ENCODE data around the gene RNF168. TPM values are rescaled to one million over a fixed set of nuclear protein-coding genes. Genes with fewer than 3 reads are reported as not detected.
A peak's percentile ranks its signal among the peaks of the same experiment; 100 is the strongest.
"Not testable (repeated sequence)": the region's sequence is repeated elsewhere in the genome, so short reads cannot be mapped to it uniquely, and the experiment has no call there.

Gene RNF168
- total and polyA plus RNA-seq, 2 experiments from 2014 or later = 12.3 to 14.2 TPM

- WGBS, 2 experiments (ENCODE audit: low coverage in 1 of 2, low lambda C conversion rate in 2 of 2, missing lambda C conversion rate in 2 of 2) = 90 to 100% methylated on average over 1 of the region's 1 CpG
- no peaks in the 10 kb centered on the region for H3K9me2 ChIP-seq (ENCODE audit: insufficient read depth)
- H3K4me1 ChIP-seq (ENCODE audit: insufficient read depth) = peaks cover 6% of the 10 kb centered on the region; the same call in 1 of the 2 replicates
- no peak overlapping the region for H3K9ac ChIP-seq
- H3K4me2 ChIP-seq (ENCODE audit: unreplicated experiment) = no peak overlapping the region
- no peak overlapping the region for H3K4me3 ChIP-seq
- no peak for TF ChIP-seq EZH2phosphoT487 (IDR thresholded peaks at IDR 0.05; ENCODE audit: insufficient read depth, low read depth)
- no peak for TF ChIP-seq EZH2 (IDR thresholded peaks at IDR 0.05; ENCODE audit: insufficient read depth, poor library complexity, severe bottlenecking)
- no peaks in the 10 kb centered on the region for H4K20me1 ChIP-seq (ENCODE audit: insufficient read depth)
- H3K9me3 ChIP-seq (ENCODE audit: low read depth) = no peaks in the 10 kb centered on the region
- H3F3A ChIP-seq (ENCODE audit: insufficient read depth) = no peaks in the 10 kb centered on the region
- DNase-seq = no peak
- in situ Hi-C loops (cut with MboI) = loop anchor here (25.0 kb wide), 1 partner anchor 452 kb away; no protein-coding TSS in a partner anchor
- no peak overlapping the region for H3K27ac ChIP-seq
- no peaks in the 10 kb centered on the region for H3K79me2 ChIP-seq (ENCODE audit: insufficient read depth)
- no peaks in the 10 kb centered on the region for H3K27me3 ChIP-seq (replicated peaks; ENCODE audit: insufficient read depth)
- no peak overlapping the region for H2AFZ ChIP-seq
- no peaks in the 10 kb centered on the region for H3K36me3 ChIP-seq (ENCODE audit: low read depth)
Observed at GRCh38 chr3:196514350-196514716, 10.8 kb upstream of the RNF168 start.

DNA sequence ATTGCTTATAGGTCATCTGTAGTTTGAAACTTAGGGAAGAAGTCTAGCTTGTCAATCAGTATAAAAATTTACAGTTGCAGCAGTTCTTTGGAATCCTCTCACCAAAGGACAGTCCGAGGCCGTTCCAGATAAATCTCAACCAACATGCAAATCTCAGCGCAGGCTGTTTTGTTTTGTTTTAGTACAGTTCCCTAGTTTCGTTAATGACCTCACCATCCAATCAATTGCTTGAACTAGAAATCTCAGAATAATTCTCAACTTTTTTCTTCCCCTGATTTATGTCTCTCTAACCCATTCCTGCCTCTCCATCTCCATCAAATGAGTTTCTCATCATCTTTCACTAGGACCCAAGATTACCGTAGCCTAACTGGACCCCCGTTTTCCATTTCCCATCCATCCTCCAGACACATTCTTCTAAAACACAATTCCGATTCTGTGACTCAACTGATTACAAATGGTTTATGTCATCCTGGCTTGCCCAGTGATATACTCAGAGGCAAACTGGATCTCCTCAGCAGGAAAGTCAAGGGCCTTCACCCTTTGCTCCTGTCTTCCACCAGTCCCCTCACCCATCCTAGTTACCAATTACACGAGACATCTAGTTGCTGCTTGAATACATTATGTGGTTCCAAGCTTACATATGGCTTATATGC lies 10.3 kb upstream of the RNF168 start:
- no peaks in the 10 kb centered on the region for H3K79me2 ChIP-seq (ENCODE audit: insufficient read depth)
- DNase-seq = peak; percentile 69
- no peak overlapping the region for H3K4me3 ChIP-seq
- peaks cover 6% of the 10 kb centered on the region; the same call in 1 of the 2 replicates for H3K4me1 ChIP-seq (ENCODE audit: insufficient read depth)
- no peaks in the 10 kb centered on the region for H3K9me2 ChIP-seq (ENCODE audit: insufficient read depth)
- H3F3A ChIP-seq (ENCODE audit: insufficient read depth) = no peaks in the 10 kb centered on the region
- WGBS, 2 experiments (ENCODE audit: low coverage in 1 of 2, low lambda C conversion rate in 2 of 2, missing lambda C conversion rate in 2 of 2) = 79% methylated on average over 8 of the region's 8 CpGs
- no peak for TF ChIP-seq EZH2phosphoT487 (IDR thresholded peaks at IDR 0.05; ENCODE audit: insufficient read depth, low read depth)
- no peak for TF ChIP-seq EZH2 (IDR thresholded peaks at IDR 0.05; ENCODE audit: insufficient read depth, poor library complexity, severe bottlenecking)
- no peaks in the 10 kb centered on the region for H3K27me3 ChIP-seq (replicated peaks; ENCODE audit: insufficient read depth)
- H3K9ac ChIP-seq = no peak overlapping the region
- no peaks in the 10 kb centered on the region for H4K20me1 ChIP-seq (ENCODE audit: insufficient read depth)
- H3K4me2 ChIP-seq (ENCODE audit: unreplicated experiment) = no peak overlapping the region
- in situ Hi-C loops (cut with MboI) = loop anchor here (25.0 kb wide), 1 partner anchor 452 kb away; no protein-coding TSS in a partner anchor
- no peak overlapping the region for H3K27ac ChIP-seq
- H2AFZ ChIP-seq = no peak overlapping the region
- H3K9me3 ChIP-seq (ENCODE audit: low read depth) = no peaks in the 10 kb centered on the region
- H3K36me3 ChIP-seq (ENCODE audit: low read depth) = no peaks in the 10 kb centered on the region

DNA sequence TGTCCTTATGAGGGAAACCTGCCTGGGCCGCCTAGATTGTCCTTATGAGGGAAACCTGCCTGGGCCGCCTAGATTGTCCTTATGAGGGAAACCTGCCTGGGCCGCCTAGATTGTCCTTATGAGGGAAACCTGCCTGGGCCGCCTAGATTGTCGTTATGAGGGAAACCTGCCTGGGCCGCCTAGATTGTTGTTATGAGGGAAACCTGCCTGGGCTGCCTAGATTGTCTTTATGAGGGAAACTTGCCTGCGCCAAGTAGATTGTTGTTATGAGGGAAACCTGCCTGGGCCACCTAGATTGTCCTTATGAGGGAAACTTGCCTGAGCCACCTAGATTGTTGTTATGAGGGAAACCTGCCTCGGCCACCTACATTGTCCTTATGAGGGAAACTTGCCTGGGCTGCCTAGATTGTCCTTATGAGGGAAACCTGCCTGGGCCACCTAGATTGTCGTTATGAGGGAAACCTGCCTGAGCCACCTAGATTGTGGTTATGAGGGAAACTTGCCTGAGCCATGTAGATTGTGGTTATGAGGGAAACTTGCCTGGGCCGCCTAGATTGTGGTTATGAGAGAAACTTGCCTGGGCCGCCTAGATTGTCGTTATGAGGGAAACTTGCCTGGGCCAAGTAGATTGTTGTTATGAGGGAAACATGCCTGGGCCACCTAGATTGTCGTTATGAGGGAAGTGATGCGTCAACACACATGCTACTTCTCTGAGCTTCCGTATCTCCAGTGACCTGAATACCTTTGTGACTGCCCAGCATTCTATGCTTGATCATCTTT lies 8.3 kb upstream of the RNF168 start:
- H3F3A ChIP-seq (ENCODE audit: insufficient read depth); H4K20me1 ChIP-seq (ENCODE audit: insufficient read depth); H3K9me2 ChIP-seq (ENCODE audit: insufficient read depth); H3K9ac ChIP-seq; H3K4me2 ChIP-seq (ENCODE audit: unreplicated experiment); H3K4me3 ChIP-seq; DNase-seq; H2AFZ ChIP-seq; H3K9me3 ChIP-seq (ENCODE audit: low read depth); H3K79me2 ChIP-seq (ENCODE audit: insufficient read depth); H3K27ac ChIP-seq; H3K36me3 ChIP-seq (ENCODE audit: low read depth); H3K4me1 ChIP-seq (ENCODE audit: insufficient read depth); H3K27me3 ChIP-seq (replicated peaks; ENCODE audit: insufficient read depth): not testable (repeated sequence)
- WGBS, 2 experiments (ENCODE audit: low coverage in 1 of 2, low lambda C conversion rate in 2 of 2, missing lambda C conversion rate in 2 of 2) = 88 to 91% methylated on average over 11 to 15 of the region's 15 CpGs
- in situ Hi-C loops (cut with MboI) = loop anchor here (25.0 kb wide), 1 partner anchor 450 kb away; no protein-coding TSS in a partner anchor

- H3K4me2 ChIP-seq (ENCODE audit: unreplicated experiment); H3K9me3 ChIP-seq (ENCODE audit: low read depth); H3F3A ChIP-seq (ENCODE audit: insufficient read depth); H3K27ac ChIP-seq; H3K9me2 ChIP-seq (ENCODE audit: insufficient read depth); H3K9ac ChIP-seq; H3K36me3 ChIP-seq (ENCODE audit: low read depth); H3K27me3 ChIP-seq (replicated peaks; ENCODE audit: insufficient read depth); H2AFZ ChIP-seq; DNase-seq; H3K4me3 ChIP-seq; H3K79me2 ChIP-seq (ENCODE audit: insufficient read depth); H4K20me1 ChIP-seq (ENCODE audit: insufficient read depth); H3K4me1 ChIP-seq (ENCODE audit: insufficient read depth): not testable (repeated sequence)
- 86 to 93% methylated on average over 1 of the region's 1 CpG for WGBS, 2 experiments (ENCODE audit: low coverage in 1 of 2, low lambda C conversion rate in 2 of 2, missing lambda C conversion rate in 2 of 2)
- in situ Hi-C loops (cut with MboI) = loop anchor here (25.0 kb wide), 1 partner anchor 449 kb away; no protein-coding TSS in a partner anchor
Observed at GRCh38 chr3:196511108-196511507, 7.5 kb upstream of the RNF168 start.
